ENCODE data around the gene LITAFD.

Gene LITAFD

DNA sequence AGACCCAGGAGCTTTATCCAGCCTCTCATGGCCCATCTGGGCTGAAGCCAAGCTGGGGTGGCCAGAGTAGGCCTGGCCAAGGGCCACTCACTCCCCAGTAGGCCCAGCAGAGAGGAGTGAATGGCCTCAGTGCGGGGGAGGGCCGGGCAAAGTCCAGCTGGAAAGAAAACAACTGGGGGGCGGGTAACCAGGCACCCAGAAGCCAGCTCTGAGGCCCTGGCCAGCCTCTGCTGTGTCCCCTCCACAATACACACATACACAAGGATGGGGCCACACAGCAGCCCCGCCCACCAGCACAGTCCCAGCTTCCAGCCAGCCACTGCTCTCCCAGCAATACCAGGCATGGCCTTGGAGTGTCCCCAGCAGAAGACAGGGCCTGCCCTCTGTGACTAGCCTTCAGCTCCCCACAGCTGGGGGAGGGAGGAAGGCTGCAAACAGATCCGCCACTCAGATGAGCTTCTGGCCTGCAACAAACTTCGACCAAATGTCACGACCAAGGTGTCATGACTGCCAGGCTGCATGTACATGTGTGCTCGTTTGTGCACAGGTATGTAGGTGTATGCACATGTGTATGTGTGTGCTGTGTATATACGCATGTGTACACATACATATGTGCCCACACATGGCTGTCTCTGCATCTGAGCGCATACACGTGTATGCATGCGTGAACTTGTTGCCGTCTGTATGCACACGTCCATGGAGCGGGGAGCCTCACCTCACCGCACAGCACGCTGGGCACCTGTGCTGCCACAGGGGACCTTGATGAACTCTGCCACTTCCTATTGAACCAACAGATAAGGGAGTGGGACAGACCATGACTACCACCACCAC lies 18.3 kb upstream of the LITAFD start:
- Histone ChIP-seq H3K79me2 (ENCODE audit: control insufficient read depth, insufficient read depth, low read length) (peaks cover 80% of the 10 kb centered on the region), H2BK120ac (ENCODE audit: low read depth, low read length) (no peak overlapping the region), H3K36me3 (ENCODE audit: control insufficient read depth, insufficient read depth, low read length) (peaks cover 3% of the 10 kb centered on the region), H3K4me2 (ENCODE audit: low read length) (no peak overlapping the region), H2BK15ac (replicated peaks; ENCODE audit: low read depth) (no peak overlapping the region), H3K23ac (ENCODE audit: low read length) (no peak overlapping the region), H3K56ac (ENCODE audit: low read length) (peak overlapping the region; percentile 42), H4K8ac (ENCODE audit: low read depth, low read length) (no peak overlapping the region), H3K9ac (ENCODE audit: low read length) (peak overlapping the region; percentile 24), H4K5ac (ENCODE audit: low read length) (no peak overlapping the region), H3K4ac (ENCODE audit: low read depth, low read length) (no peak overlapping the region), H3K27me3 (ENCODE audit: insufficient read depth, low read length, poor library complexity) (no peaks in the 10 kb centered on the region), H2BK5ac (ENCODE audit: low read length) (no peak overlapping the region), H3K27ac (ENCODE audit: low read depth, low read length) (no peak overlapping the region), H3K4me1 (ENCODE audit: control insufficient read depth, low read depth, low read length) (peaks cover 20% of the 10 kb centered on the region), H3K18ac (ENCODE audit: low read length) (no peak overlapping the region), H2AK5ac (ENCODE audit: low read length) (no peak overlapping the region), H3K79me1 (ENCODE audit: low read length) (peaks cover 36% of the 10 kb centered on the region), H3K4me3 (ENCODE audit: low read length) (no peak overlapping the region)
- WGBS (ENCODE audit: extremely low coverage, insufficient coverage, low lambda C conversion rate): no CpG with 5 or more reads among the region's 17 CpGs
- DNase-seq: peak; percentile 84

DNA sequence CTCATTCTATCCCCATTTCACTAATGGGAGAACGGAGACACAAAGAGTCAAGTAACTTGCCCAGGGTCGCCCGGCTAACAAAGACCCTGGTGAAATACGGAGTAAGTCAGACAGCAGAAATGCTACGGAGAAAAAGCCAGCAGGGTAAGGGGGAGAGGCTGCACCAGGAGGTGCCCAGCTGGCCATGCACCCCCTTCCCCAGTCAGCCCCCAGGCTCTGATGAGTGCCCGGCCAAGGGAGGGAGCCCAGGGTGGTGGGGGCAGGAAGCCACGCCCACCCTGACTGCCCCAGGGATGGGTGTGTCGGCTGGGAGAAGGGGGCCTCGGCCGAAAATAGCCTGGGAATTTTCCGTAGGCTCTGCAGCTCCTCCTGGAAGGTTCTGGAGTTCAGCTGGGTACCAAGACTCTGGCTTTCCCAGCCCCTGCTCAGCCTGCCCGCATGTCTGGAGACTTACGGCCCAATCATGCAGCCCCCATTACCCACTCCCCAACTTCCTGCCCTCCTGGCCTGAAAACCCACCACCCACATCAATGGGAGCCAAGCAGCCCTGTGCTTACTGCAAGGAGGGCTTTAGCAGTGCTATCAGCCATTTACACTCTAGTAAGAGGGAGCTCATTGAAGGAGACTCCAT lies 17.6 kb upstream of the LITAFD start:
- DNase-seq: peak; percentile 40
- Histone ChIP-seq H2BK5ac (ENCODE audit: low read length) (no peak overlapping the region), H3K4me1 (ENCODE audit: control insufficient read depth, low read depth, low read length) (peaks cover 20% of the 10 kb centered on the region), H3K56ac (ENCODE audit: low read length) (peak overlapping the region; percentile 76), H3K79me1 (ENCODE audit: low read length) (peaks cover 31% of the 10 kb centered on the region), H3K27ac (ENCODE audit: low read depth, low read length) (peak overlapping the region; percentile 22), H3K4me3 (ENCODE audit: low read length) (no peak overlapping the region), H3K18ac (ENCODE audit: low read length) (peak overlapping the region; percentile 6), H4K5ac (ENCODE audit: low read length) (no peak overlapping the region), H3K23ac (ENCODE audit: low read length) (peak overlapping the region; percentile 29), H3K36me3 (ENCODE audit: control insufficient read depth, insufficient read depth, low read length) (no peaks in the 10 kb centered on the region), H3K79me2 (ENCODE audit: control insufficient read depth, insufficient read depth, low read length) (peaks cover 73% of the 10 kb centered on the region), H2AK5ac (ENCODE audit: low read length) (no peak overlapping the region), H3K4ac (ENCODE audit: low read depth, low read length) (no peak overlapping the region), H3K9ac (ENCODE audit: low read length) (peak overlapping the region; percentile 58), H2BK15ac (replicated peaks; ENCODE audit: low read depth) (no peak overlapping the region), H2BK120ac (ENCODE audit: low read depth, low read length) (no peak overlapping the region), H4K8ac (ENCODE audit: low read depth, low read length) (no peak overlapping the region), H3K4me2 (ENCODE audit: low read length) (no peak overlapping the region), H3K27me3 (ENCODE audit: insufficient read depth, low read length, poor library complexity) (no peaks in the 10 kb centered on the region)
- no CpG with 5 or more reads among the region's 13 CpGs for WGBS (ENCODE audit: extremely low coverage, insufficient coverage, low lambda C conversion rate)

- peaks cover 68% of the 10 kb centered on the region for H3K79me2 ChIP-seq (ENCODE audit: control insufficient read depth, insufficient read depth, low read length)
- no peak for DNase-seq
- WGBS (ENCODE audit: extremely low coverage, insufficient coverage, low lambda C conversion rate): no CpG with 5 or more reads among the region's 14 CpGs
- no peak overlapping the region for H2BK15ac ChIP-seq (replicated peaks; ENCODE audit: low read depth)
- H3K27me3 ChIP-seq (ENCODE audit: insufficient read depth, low read length, poor library complexity): no peaks in the 10 kb centered on the region
- no peak overlapping the region for H4K8ac ChIP-seq (ENCODE audit: low read depth, low read length)
- H3K9ac ChIP-seq (ENCODE audit: low read length): peak overlapping the region; percentile 24
- H3K4ac ChIP-seq (ENCODE audit: low read depth, low read length): no peak overlapping the region
- no peak overlapping the region for H4K5ac ChIP-seq (ENCODE audit: low read length)
- no peak overlapping the region for H2BK5ac ChIP-seq (ENCODE audit: low read length)
- H3K4me2 ChIP-seq (ENCODE audit: low read length): no peak overlapping the region
- peak overlapping the region; percentile 48 for H3K23ac ChIP-seq (ENCODE audit: low read length)
- no peak overlapping the region for H2BK120ac ChIP-seq (ENCODE audit: low read depth, low read length)
- no peak overlapping the region for H3K18ac ChIP-seq (ENCODE audit: low read length)
- peaks cover 29% of the 10 kb centered on the region for H3K79me1 ChIP-seq (ENCODE audit: low read length)
- H3K27ac ChIP-seq (ENCODE audit: low read depth, low read length): peak overlapping the region; percentile 12
- H3K56ac ChIP-seq (ENCODE audit: low read length): peak overlapping the region; percentile 76
- peaks cover 20% of the 10 kb centered on the region for H3K4me1 ChIP-seq (ENCODE audit: control insufficient read depth, low read depth, low read length)
- no peak overlapping the region for H3K4me3 ChIP-seq (ENCODE audit: low read length)
- H3K36me3 ChIP-seq (ENCODE audit: control insufficient read depth, insufficient read depth, low read length): no peaks in the 10 kb centered on the region
- no peak overlapping the region for H2AK5ac ChIP-seq (ENCODE audit: low read length)
These were observed 16.8 kb upstream of the LITAFD start for GRCh38 chr16:8865145-8865882.

GRCh38 chr16:8866118-8866883 lies 15.8 kb upstream of the LITAFD start:
- Histone ChIP-seq H2BK5ac (ENCODE audit: low read length) (no peak overlapping the region), H3K27me3 (ENCODE audit: insufficient read depth, low read length, poor library complexity) (no peaks in the 10 kb centered on the region), H3K56ac (ENCODE audit: low read length) (peak overlapping the region; percentile 92), H3K27ac (ENCODE audit: low read depth, low read length) (peak overlapping the region; percentile 96), H3K23ac (ENCODE audit: low read length) (no peak overlapping the region), H2BK120ac (ENCODE audit: low read depth, low read length) (no peak overlapping the region), H4K8ac (ENCODE audit: low read depth, low read length) (no peak overlapping the region), H3K4me1 (ENCODE audit: control insufficient read depth, low read depth, low read length) (peaks cover 20% of the 10 kb centered on the region), H3K36me3 (ENCODE audit: control insufficient read depth, insufficient read depth, low read length) (no peaks in the 10 kb centered on the region), H3K4me3 (ENCODE audit: low read length) (peak overlapping the region; percentile 22), H4K5ac (ENCODE audit: low read length) (no peak overlapping the region), H3K4me2 (ENCODE audit: low read length) (peak overlapping the region; percentile 100), H2BK15ac (replicated peaks; ENCODE audit: low read depth) (no peak overlapping the region), H3K79me1 (ENCODE audit: low read length) (peaks cover 27% of the 10 kb centered on the region), H3K79me2 (ENCODE audit: control insufficient read depth, insufficient read depth, low read length) (peaks cover 62% of the 10 kb centered on the region), H3K9ac (ENCODE audit: low read length) (peak overlapping the region; percentile 98), H3K4ac (ENCODE audit: low read depth, low read length) (no peak overlapping the region), H2AK5ac (ENCODE audit: low read length) (no peak overlapping the region), H3K18ac (ENCODE audit: low read length) (peak overlapping the region; percentile 31)
- WGBS (ENCODE audit: extremely low coverage, insufficient coverage, low lambda C conversion rate): no CpG with 5 or more reads among the region's 30 CpGs
- peak; percentile 98 for DNase-seq

DNA sequence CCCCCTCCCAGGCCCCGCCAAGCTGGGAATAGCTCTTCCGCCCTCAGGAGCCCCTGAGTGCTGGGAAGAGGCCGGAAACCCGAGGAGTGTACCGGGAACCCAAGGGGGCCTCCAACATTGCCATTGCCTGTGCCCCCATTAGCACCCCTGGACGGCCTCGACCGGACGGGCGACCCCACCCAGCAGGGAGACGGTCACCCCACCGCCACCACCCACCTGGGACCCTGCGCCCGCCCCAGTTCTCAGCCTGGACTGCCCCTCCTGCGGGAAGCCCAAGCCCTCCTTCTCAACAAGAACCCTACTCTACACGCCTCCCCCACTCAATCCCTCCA lies 15.3 kb upstream of the LITAFD start:
- Histone ChIP-seq H3K23ac (ENCODE audit: low read length) (no peak overlapping the region), H3K27ac (ENCODE audit: low read depth, low read length) (peak overlapping the region; percentile 96), H2BK120ac (ENCODE audit: low read depth, low read length) (no peak overlapping the region), H3K4me3 (ENCODE audit: low read length) (peak overlapping the region; percentile 22), H3K79me1 (ENCODE audit: low read length) (peaks cover 24% of the 10 kb centered on the region), H2AK5ac (ENCODE audit: low read length) (peak overlapping the region; percentile 8), H3K9ac (ENCODE audit: low read length) (peak overlapping the region; percentile 98), H4K5ac (ENCODE audit: low read length) (no peak overlapping the region), H4K8ac (ENCODE audit: low read depth, low read length) (no peak overlapping the region), H3K27me3 (ENCODE audit: insufficient read depth, low read length, poor library complexity) (no peaks in the 10 kb centered on the region), H2BK5ac (ENCODE audit: low read length) (peak overlapping the region; percentile 17), H3K79me2 (ENCODE audit: control insufficient read depth, insufficient read depth, low read length) (peaks cover 58% of the 10 kb centered on the region), H3K4me2 (ENCODE audit: low read length) (peak overlapping the region; percentile 100), H3K36me3 (ENCODE audit: control insufficient read depth, insufficient read depth, low read length) (no peaks in the 10 kb centered on the region), H3K18ac (ENCODE audit: low read length) (peak overlapping the region; percentile 11), H3K4me1 (ENCODE audit: control insufficient read depth, low read depth, low read length) (peaks cover 20% of the 10 kb centered on the region), H3K4ac (ENCODE audit: low read depth, low read length) (no peak overlapping the region), H2BK15ac (replicated peaks; ENCODE audit: low read depth) (no peak overlapping the region), H3K56ac (ENCODE audit: low read length) (peak overlapping the region; percentile 92)
- DNase-seq: no peak
- no CpG with 5 or more reads among the region's 16 CpGs for WGBS (ENCODE audit: extremely low coverage, insufficient coverage, low lambda C conversion rate)

Data from mesendoderm (in vitro differentiated cells).